D721Med (cell line): Measurements from ENCODE around the gene EOGT.

Experiments used
- DNase-seq: peaks from one replicate; pipeline ENCODE4 v3.0.0; 2011; ENCODE audit warnings: low spot score; ENCODE audit not compliant: insufficient read length
- FAIRE-seq: peaks from 2 replicates; lab custom pipeline; 2011; peaks lifted over from hg19 to GRCh38; lab: Jason Lieb, UNC
- TF ChIP-seq, protein P1 (sequence below): IDR thresholded peaks from 2 replicates; pipeline ENCODE4 v1.5.1; 2012; ENCODE audit warnings: mild to moderate bottlenecking, control low read depth; ENCODE audit not compliant: insufficient read depth; ENCODE audit errors: missing control alignments

Gene EOGT

DNA sequence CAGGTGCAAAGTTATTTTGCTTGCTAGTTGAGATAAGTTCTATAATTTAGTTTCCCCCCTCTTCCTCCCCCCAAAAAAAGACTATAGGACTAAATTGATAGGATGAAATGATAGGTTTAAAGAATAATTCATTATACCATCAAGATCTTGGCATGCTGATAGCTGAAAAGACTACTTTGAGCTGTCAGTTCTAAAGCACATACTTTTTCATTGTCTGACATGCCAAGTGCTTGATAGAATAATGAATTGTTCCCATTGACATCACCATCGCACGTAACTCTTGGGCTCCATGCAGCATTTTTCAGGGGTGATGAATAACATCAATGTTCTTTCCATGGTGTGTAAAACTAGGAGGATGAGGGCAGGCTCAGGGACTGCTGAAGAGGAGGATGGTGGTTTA, 48.8 kb downstream of the EOGT start:
- TF ChIP-seq, protein P1, sequence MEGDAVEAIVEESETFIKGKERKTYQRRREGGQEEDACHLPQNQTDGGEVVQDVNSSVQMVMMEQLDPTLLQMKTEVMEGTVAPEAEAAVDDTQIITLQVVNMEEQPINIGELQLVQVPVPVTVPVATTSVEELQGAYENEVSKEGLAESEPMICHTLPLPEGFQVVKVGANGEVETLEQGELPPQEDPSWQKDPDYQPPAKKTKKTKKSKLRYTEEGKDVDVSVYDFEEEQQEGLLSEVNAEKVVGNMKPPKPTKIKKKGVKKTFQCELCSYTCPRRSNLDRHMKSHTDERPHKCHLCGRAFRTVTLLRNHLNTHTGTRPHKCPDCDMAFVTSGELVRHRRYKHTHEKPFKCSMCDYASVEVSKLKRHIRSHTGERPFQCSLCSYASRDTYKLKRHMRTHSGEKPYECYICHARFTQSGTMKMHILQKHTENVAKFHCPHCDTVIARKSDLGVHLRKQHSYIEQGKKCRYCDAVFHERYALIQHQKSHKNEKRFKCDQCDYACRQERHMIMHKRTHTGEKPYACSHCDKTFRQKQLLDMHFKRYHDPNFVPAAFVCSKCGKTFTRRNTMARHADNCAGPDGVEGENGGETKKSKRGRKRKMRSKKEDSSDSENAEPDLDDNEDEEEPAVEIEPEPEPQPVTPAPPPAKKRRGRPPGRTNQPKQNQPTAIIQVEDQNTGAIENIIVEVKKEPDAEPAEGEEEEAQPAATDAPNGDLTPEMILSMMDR: no peak
- DNase-seq (no peak), FAIRE-seq (no peak)

DNA sequence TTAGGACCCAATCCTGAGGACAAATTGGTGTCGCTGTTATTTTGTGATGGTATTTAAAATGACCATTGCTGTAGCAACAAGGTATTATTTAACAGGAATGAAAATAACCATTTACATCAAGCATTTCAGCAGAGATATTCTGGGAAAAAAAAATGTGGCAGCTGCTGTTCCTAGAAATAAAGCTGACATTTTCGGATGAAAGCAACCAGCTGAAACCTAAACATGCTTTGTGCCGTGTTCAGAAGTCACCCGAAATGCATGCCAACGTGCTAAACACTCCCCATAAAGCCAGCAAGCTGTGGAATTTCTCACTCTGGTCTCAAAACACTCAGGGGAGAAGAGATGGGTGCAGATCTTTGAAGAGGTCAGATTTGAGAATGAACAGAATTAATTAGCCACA, 49.6 kb downstream of the EOGT start:
- FAIRE-seq (no peak), DNase-seq (no peak)
- TF ChIP-seq, protein P1: no peak

DNA sequence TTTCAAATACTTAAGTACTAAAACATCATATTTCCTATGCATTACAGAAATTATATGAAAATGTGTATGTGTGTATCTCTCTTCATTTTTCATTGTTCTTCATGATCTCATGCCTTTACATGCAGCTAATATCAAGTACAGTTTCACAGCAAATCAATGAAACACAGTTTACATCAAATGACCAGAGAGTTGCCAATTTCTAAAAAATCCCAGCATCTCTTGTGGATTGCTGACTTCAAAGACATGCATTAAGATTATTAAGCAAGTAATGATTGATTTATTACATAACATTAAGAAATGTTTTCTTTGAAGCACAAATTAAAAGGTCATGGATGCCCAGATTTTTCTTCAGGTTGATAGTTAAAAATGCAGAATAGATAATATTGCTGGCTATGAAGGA, 50.1 kb downstream of the EOGT start:
- DNase-seq: no peak
- TF ChIP-seq, protein P1: no peak
- no peak for FAIRE-seq

DNA sequence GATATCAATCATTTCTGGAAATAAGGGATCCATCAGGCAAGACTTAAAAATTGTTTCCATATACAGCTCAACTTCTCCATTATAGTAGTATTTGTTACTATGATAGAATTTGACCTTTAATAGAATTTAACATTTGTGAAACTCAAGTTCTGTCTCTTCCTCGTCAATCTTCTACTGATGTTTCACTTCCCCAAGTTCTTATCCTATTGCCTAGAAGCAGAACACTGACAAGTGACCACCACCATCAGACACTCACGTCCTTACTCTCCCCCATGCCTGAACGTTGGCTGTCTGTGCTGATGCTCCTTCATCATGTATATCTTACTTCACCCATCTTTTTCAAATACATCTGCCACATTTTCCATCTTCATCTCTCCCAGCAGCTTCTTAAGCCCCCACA, 54.6 kb downstream of the EOGT start:
- TF ChIP-seq, protein P1: no peak
- DNase-seq (no peak), FAIRE-seq (no peak)

DNA sequence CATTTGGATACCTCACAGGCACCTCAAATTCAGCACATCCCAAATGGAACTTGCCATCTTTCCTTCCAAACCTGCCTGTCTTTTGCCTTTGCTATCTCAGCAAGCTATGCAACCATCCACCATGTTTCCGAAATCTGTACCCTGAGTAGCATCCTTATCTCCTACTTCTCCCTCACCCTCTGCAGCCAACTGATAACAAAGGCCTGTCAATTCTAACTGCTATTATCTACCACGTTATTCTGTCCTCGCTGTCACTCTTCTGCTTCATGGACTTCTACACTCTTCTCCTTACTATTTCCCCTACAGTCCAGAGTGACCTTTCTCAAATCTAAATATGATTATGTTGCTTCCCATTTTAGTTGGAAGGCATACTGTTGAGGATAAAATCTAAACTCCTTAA, 55.6 kb downstream of the EOGT start:
- TF ChIP-seq, protein P1: no peak
- FAIRE-seq (no peak), DNase-seq (no peak)

DNA sequence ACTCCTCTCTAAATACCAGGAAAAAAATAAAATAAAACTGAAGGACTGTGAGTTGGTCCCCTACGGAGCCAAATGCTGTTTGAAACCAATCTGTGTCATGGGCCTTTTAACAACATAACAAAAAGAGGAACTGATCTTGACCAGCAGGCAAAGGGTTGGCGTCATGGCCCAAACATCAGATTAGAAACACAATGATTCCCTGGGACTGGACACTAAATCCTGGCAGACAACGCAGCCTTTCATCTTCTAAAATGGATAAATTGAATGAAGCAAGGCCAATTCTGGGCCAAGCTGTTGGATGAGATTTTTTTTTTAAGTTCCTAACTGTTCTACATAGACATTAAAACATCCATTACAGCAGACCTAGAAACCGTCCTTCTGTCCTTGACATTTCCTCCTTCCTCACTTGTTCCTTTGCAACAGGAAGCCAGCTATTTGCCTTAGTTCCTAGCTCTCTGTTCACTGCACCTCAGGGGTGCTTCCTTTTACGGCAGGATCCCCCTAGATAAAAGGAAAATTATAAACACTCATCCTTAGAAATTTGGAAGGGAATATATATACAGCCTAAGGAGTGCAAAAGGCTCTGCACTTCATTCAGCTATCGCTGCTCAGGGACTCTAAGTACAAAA, 59.6 kb downstream of the EOGT start:
- DNase-seq (no peak), FAIRE-seq (no peak)
- TF ChIP-seq, protein P1: no peak

DNA sequence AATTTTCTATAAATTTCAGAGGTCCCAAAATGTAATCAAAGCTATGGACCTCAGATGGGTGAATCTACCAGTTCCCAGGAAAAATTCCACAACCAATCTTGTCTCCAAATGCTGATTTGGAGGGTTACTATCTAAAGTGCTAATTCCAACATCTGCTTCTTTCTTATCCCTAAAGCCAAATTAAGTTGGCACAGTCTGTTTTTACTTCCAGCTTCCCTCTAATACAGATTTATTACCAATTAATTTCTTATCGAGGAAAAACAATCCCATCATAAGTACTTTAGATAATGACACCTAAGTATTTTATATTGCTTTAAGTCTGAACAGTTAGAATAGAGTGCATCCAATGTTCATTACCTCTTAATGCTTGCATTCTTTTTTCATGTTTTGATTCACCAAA, 68.3 kb downstream of the EOGT start:
- FAIRE-seq: peak; percentile 72
- TF ChIP-seq, protein P1: no peak

More for the DNA sequence above, 68.3 kb downstream of the EOGT start:
- no peak for DNase-seq
